Stimulated activated CD4-positive, alpha-beta T cell treated with anti-CD3 and anti-CD28 coated beads, Interleukin-2, amount 100 ng/mL, for 24 hours (primary cell): ENCODE measurements around the gene OPTC.

Experiments used
- DNase-seq, 2 donors: peaks; one replicate each; pipeline ENCODE4 v3.0.0-alpha.2; 2020

The OPTC gene

DNA sequence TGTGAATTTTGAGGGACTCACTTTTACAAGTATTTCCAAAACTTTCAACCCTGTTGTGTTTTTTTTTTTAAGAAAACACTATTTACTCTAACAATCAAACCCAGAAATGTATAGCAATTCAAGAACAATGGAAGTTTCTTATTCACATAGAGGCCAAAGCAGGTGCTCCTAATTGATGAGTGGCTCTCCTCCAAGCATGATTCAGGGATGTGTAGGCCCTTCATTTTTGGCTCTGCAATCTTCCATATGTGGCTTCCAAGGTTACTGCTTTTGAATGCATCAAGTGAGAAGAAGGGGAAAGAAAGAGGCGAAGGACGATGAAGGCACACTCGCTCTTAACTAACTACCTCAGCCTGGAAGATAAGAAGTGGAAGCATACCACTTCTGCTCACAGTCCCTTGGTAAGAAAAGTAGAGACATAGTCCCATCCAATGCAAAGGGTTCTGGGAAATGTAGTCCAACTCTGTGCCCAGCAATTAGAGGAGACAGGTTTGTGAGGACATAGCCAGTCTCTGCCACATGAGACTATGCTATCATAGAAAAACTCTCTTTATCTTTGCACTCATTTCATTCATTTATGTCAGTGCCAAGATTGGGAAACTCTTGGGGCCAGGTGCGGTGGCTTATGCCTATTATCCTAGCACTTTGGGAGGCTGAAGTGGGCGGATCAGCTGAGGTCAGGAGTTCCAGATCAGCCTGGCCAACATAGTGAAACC lies 46.0 kb downstream of the OPTC start:
- DNase-seq: no peak

DNA sequence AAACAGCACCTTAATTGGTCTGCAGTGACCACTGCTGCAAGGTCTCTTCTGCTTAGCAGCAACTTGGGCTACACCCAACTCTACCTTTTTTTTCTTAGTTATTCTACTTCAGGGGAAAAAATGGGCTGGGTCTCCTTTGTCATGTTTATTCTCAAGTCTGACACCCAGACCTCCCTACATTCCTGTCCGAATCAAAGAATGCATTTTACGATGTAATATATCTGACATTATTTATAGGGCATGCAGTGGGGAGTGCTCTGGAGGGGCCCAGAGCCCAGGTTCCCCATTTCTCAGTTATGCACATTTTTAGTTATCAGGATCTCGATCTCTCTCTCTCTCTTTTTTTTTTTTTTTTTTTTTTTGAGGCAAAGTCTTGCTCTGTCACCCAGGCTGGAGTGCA lies 50.5 kb downstream of the OPTC start:
- DNase-seq: no peak

DNA sequence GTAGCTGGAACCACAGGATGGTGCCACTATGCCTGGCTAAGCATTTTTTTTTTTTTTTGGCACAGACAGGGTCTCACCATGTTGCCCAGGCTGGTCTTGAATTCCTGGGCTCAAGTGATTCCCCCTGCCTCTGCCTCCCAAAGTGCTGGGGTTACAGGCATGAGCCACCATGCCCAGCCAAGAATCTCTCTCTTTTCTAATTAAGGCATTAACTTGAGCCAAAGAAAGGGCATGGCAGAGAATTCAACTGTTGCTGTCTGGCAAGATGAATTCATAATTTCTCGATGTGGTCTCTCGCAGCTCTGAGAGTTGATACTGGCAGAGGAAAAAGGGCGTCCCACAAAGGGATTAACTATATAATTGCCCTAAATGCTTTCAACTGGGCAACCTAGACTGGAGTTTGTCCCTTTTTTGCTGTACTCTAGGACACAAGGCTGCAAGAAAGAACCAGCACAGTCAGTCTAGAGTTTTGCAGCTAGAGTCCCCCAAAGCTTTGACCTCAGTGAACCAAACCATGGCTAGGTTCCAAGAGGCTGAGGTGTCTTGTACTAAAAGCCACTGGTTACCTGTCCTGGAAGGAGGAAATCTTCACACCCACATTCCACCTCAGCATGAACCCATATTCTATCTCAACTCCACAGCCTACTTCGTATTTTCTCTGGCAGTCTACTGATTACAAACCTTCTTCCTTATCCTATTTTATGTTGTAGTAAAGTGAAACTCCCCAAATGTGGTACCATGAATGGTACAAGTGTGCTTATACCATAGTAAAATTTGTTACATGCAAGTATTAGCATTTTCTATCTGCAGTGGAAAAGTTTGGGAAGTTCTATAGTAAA lies 51.2 kb downstream of the OPTC start:
- no peak for DNase-seq

DNA sequence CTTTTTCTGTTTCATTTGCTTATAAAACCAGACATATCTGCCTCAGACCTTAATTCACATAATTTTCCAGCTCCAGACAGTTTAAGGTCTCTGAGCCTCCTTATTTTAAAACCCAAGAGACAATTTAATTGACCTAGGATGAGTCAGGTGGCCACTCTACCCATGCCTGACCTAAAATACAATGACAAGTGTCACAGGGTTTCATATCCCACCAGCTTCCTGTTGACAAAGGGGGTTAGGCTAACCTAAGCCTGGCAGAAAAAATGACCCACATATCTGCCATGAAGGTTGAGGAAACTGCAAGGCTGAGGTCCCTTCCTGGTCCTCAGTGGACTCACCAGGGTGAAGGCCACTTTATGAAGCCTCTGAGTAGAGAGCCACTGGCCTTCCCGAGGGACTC lies 52.3 kb downstream of the OPTC start:
- no peak for DNase-seq

DNA sequence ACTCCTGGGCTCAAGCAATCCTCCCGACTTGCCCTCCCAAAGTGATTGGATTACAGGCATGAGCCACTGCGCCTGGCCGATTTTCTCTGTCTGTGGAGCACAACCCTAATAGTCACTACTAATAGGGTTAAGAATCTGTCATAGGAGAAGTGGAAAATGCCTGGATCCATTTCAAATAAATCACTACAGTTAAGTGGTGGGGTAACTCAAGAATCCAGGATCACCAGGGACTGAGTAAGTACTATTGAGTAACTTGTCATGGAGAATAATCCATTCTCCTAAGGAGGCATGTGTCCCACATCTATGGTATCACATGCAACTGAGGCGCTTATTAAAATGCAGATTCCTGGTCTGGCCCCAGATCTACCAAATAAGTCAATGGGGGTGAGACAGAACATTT lies 53.2 kb downstream of the OPTC start:
- no peak for DNase-seq

DNA sequence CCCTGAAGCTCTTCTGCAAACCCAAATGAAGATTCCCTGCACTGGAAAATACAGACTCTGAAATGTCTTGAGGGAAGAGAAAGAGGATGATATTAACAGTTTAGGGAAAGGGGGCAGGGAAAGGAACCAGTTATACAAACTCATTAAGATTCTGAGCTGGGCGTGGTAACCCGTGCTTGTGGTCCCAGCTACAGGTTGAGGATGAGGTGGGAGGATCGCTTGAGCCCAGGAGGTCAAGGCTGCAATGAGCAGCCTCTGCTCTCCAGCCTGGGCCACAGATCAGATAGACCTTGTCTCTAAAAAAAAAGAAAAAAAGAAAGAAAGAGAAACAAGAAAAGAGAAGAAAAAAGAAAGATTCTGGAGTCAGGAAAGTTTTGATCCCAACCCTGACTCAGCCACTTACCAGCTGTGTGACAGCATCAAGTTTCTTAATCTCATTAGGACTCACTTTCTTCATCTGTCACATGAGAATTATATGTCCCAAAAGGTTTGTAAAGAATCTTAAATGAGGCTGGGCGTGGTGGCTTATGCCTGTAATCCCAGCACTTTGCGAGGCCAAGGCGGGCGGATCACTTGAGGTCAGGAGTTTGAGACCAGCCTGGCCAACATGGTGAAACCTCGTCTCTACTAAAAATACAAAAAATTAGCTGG lies 53.9 kb downstream of the OPTC start:
- no peak for DNase-seq

DNA sequence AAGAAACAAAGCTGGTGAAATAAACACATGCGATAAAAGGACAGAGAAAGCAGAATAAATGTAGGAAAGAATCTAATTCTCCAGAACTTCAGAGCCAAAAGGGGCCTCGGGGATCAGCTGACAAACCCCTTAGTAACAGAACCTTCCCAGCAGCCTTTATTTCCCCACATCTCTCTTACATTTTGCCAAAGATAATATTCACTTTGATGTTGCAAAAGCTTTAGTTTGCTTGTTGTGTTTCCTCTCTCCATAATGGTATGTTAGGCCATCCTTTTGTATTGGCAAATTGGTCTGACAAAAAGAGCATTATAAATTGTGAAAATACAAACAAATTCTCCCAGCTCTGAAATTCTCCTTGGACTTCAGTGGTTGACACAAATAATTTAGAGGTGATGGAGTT lies 54.9 kb downstream of the OPTC start:
- no peak for DNase-seq

DNA sequence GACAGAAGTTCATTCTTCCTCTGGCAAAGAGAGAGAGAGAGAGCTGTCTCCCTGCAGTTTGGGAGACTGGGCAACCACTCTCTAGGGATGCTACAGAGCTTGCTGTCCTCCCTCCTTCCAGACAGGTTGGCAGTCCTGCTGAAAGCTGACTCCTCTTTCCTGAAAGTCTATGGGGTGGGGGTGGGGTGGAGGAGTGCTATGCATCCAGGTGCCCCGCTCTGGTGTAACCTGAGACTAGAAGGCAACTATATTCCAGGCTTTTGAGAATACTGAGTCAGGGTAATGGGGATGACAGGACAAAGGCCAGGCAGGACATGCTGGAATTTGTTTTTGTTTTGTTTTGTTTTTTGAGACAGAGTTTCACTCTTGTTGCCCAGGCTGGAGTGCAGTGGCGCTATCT lies 55.4 kb downstream of the OPTC start:
- DNase-seq: no peak

DNA sequence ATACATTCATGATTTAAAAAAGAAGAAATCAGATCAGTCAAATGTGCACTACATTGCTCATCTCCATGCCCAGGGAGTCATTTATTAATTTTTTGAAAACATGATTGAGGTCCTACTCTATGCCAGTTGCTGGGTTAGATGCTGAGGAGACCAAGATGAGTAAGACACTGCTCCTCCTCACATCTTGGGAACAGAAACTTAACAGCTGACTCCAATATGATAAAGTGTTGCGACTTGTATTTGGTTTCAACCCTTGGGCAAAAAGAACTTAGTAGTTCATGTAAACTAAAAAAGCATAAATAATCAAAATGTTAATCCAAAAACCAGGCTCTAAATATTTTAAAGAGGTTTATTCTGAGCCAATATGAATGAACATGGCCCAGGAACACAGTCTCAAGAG lies 56.9 kb downstream of the OPTC start:
- no peak for DNase-seq

DNA sequence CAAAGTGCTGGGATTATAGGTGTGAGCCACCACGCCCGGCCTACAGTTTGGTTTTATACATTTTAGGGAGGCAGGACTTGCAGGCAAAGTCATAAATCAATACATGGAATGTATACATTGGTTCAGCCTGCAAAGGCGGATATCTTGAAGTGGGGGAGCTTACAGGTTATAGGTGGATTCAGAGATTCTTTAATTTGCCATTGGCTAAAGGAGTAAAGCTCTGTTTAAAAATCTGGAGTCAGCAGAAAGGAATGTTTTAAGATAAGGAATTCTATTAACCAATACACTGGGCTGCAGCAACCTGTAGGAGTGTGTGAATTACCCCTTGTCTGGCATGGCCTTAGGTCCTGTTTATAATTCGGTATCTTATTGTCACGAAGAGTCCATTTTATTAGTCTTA lies 57.6 kb downstream of the OPTC start:
- DNase-seq: no peak

DNA sequence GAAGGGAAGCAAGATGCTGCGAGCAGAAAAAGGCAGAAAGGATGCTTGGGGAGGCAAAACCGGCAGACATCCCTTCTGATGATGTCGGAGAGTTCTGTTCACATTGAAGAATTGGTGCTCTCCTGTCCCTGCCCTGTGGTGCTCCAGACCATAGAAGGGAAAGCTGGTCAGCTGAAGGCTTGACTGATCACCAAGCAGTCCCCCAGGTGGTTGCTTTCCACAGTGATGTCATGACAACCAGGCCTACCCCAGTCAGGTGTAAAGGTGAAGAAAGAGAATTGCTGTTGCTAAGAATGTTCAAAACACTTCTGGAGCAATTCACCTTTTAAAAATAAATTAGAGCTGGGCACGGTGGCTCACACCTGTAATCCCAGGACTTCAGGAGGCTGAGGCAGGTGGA lies 59.5 kb downstream of the OPTC start:
- no peak for DNase-seq

DNA sequence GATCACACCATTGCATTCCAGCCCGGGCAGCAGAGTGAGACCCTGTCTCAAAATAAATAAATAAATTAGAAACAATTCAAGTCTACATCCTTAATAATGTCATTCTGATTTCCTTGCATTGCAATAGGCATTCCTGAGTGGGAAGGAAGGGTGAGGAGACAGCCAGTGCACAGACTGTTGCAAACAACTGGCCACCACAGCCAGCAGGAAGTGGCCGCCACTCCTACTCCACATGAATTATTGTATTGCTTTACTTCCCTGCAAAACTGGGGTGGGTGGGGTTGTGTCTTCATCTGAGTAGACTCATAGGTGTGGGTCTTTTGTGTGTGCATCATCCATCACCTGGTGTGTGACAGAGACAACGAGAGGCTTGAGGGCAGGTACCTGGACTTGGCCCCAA lies 60.1 kb downstream of the OPTC start:
- DNase-seq: no peak

DNA sequence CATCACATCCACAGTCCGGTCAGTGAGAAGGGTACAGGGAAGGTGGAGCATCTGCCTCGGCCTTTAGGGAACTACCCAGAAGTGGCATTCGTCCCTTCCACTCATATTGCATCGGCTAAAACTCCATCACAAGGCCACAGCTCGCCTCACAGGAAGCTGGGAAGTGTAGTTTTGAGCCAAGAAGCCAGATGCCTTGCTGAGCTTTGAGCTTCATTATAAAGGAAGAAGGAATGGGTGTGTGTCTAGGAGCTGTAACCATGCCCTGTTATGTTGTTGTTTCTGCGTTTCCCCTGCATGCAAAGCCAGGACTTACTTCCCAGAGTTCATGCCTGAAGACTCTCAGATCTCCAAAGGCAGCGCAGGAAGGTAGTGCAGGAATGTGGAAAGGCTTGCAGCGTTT lies 61.1 kb downstream of the OPTC start:
- DNase-seq: no peak

DNA sequence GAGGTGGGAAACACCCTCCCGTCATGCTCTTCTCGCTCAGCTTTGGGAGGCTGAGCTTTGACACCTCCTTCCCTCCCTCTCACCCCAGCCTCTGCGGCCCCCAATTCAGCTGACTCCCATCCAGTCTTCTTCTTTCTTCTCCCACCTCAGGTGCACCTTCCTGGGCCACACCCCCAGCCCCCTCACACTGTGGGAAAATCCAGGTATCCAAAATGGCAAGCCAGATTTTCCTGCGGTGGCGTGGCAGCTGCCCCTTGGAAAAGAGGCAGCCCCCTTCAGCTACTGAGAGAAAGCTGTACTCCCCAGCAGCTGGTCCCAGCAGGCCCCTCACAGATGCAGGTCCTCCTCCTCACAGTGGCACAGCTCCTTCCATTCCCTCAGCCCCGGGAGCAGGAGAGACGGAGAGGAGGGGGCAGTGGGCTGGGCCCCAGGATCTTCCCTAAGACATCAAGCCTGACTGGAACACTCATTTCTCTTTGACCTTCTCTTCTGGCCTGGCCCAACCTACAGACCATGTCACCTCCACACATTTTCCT lies 61.6 kb downstream of the OPTC start:
- no peak for DNase-seq

DNA sequence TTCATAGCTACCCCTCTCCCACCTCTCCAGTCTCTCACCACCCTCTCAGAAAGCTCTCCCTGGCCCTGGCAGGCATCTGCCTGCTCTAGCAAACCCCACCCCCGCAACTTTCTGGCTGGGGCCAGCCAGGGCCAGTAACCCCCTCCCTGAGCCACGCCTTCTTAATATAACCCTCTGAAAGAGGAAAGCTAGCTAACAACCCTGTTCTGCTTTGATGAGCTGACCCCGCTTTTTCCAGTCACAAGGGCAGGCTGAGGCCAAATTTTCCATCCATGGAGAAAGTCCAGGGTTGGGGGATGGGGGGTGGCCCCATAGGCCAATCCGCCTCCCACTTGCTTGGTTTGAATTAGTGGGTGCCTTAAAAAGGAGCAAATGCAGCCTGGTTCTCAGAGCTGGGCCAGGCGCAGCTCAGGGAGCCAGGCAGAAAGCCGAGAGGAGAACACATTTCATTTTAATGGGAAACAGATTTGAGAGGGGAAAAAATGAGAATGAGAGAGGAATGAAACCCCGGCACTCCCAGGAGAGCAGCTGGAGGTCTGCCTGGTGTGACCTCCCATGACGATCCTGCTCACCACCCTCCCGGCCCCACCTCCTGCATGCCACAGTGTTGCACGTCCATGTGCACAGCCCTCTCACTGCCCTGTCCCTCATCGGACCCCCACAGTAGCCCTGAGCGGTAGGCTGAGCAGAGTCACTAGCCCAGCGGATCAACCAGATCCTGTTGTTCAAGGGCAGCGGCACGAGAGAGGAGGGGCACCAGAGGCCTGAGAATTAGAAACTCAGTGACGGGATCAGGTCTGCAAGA lies 62.3 kb downstream of the OPTC start:
- no peak for DNase-seq

DNA sequence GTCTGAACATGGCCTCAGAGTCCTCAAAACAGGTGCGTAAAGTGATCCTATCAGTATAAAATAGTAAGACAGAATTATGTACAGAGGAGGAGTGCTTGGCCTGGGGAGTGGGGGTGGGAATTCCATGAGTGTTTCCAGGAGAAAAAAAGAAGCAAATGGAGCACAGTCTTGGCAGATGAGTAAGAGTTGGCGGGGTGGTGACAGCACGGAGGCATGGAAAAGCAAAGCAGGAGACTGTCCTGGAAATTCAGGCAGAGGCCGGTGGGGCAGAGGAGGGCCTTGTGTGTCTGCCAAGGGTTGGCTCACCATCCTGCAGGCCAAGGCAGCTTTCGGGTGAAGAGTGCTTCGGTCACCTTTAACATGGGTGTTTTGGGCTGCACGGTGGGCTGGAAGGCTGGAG lies 63.4 kb downstream of the OPTC start:
- no peak for DNase-seq

DNA sequence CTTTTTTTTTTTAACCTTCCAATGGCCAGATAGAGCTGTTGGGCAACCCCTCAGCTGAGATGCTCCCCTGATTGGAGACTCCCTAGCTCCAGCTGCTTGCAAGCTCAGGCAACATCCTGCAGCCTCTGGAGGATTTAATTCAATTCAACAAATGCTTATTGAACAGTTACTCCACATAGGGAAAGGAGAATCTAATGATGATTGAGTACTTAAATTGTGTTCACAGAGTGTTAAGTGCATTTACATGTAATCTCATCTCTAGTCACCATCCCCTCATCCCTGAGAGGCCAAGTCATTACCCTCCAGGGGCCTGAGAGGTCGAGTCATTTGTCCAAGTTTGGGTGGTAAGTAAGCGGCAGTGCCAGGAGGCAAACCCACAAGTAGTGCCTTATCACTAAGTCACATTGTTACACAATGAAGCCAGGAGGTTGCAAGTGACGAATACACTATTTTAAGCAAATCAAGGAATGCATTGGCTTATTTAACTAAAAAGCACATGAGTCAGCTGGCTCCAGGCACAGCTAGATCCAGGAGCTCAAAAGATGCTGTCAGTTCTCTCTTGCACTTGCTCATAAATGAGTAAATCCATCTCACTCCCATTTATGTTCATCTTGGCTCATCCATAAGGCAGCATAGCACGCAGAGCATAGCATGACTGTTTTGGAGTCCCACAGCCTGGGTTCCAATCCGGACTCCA lies 64.3 kb downstream of the OPTC start:
- DNase-seq: no peak
